ENCODE results near the gene SNX30.

Gene SNX30

GRCh38 chr9:112731971-112732370, 18.6 kb upstream of the SNX30 start:
- Histone ChIP-seq H3K36me3 (ENCODE audit: control insufficient read depth in 2 of 2, insufficient read depth in 1 of 2, low read length in 2 of 2) (no peaks in the 10 kb centered on the region), H3K27ac (ENCODE audit: extremely low read depth, low read depth, low read length) (no peak overlapping the region)
- CTCF ChIA-PET: interaction anchor here (0.5 to 1.3 kb wide), 4 partner anchors 13 to 927 kb away, joined by 3 to 4 read pairs (median 4); no protein-coding TSS in a partner anchor

GRCh38 chr9:112734892-112735291, 15.7 kb upstream of the SNX30 start:
- CTCF ChIA-PET: no interaction called here
- POLR2A ChIA-PET: no interaction called here
- TF ChIP-seq PRDM1 (tag by site-specific recombination; IDR thresholded peaks at IDR 0.05) (no peak), ZBTB17 (tag by site-specific recombination; IDR thresholded peaks at IDR 0.05) (no peak), ZFP41 (tag by site-specific recombination; IDR thresholded peaks at IDR 0.05; ENCODE audit: borderline replicate concordance) (no peak), ZNF248 (tag by site-specific recombination; IDR thresholded peaks at IDR 0.05) (no peak), KLF1 (tag by site-specific recombination; IDR thresholded peaks at IDR 0.05) (no peak), ZNF623 (tag by site-specific recombination; IDR thresholded peaks at IDR 0.05) (no peak), ZNF510 (tag by site-specific recombination; IDR thresholded peaks at IDR 0.05; ENCODE audit: insufficient replicate concordance) (no peak), ZNF132 (tag by site-specific recombination; IDR thresholded peaks at IDR 0.05; ENCODE audit: borderline replicate concordance) (no peak), ZNF791 (tag by site-specific recombination; IDR thresholded peaks at IDR 0.05) (no peak), ZNF366 (tag by site-specific recombination; conservative IDR thresholded peaks at IDR 0.05) (no peak)
- TF ChIP-seq, protein P1, sequence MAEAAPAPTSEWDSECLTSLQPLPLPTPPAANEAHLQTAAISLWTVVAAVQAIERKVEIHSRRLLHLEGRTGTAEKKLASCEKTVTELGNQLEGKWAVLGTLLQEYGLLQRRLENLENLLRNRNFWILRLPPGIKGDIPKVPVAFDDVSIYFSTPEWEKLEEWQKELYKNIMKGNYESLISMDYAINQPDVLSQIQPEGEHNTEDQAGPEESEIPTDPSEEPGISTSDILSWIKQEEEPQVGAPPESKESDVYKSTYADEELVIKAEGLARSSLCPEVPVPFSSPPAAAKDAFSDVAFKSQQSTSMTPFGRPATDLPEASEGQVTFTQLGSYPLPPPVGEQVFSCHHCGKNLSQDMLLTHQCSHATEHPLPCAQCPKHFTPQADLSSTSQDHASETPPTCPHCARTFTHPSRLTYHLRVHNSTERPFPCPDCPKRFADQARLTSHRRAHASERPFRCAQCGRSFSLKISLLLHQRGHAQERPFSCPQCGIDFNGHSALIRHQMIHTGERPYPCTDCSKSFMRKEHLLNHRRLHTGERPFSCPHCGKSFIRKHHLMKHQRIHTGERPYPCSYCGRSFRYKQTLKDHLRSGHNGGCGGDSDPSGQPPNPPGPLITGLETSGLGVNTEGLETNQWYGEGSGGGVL (tag by site-specific recombination; IDR thresholded peaks at IDR 0.05): no peak
- TF ChIP-seq, protein P2, sequence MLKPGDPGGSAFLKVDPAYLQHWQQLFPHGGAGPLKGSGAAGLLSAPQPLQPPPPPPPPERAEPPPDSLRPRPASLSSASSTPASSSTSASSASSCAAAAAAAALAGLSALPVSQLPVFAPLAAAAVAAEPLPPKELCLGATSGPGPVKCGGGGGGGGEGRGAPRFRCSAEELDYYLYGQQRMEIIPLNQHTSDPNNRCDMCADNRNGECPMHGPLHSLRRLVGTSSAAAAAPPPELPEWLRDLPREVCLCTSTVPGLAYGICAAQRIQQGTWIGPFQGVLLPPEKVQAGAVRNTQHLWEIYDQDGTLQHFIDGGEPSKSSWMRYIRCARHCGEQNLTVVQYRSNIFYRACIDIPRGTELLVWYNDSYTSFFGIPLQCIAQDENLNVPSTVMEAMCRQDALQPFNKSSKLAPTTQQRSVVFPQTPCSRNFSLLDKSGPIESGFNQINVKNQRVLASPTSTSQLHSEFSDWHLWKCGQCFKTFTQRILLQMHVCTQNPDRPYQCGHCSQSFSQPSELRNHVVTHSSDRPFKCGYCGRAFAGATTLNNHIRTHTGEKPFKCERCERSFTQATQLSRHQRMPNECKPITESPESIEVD (tag by site-specific recombination; IDR thresholded peaks at IDR 0.05): no peak

More at GRCh38 chr9:112731971-112732370, 18.6 kb upstream of the SNX30 start:
- POLR2A ChIA-PET: interaction anchor here (0.6 to 1.0 kb wide), 2 partner anchors 15 to 352 kb away, joined by 3 to 4 read pairs; partner anchors contain the start of gene HSDL2
- no peaks in the 10 kb centered on the region for H3K9me3 ChIP-seq (ENCODE audit: control insufficient read depth, insufficient read depth, low read depth, low read length)
- TF ChIP-seq ZNF423 (tag by site-specific recombination; IDR thresholded peaks at IDR 0.05): no peak
- no peak for TF ChIP-seq ZSCAN5A (tag by site-specific recombination; IDR thresholded peaks at IDR 0.05)
- no peak for TF ChIP-seq ZNF341 (tag by site-specific recombination; IDR thresholded peaks at IDR 0.05; ENCODE audit: low read depth)
- no peak for TF ChIP-seq ZNF623 (tag by site-specific recombination; IDR thresholded peaks at IDR 0.05)
- no peak for TF ChIP-seq ZNF777 (tag by site-specific recombination; IDR thresholded peaks at IDR 0.05; ENCODE audit: borderline replicate concordance)
- TF ChIP-seq ZBTB8A (tag by site-specific recombination; IDR thresholded peaks at IDR 0.05): no peak
- TF ChIP-seq, protein P3, sequence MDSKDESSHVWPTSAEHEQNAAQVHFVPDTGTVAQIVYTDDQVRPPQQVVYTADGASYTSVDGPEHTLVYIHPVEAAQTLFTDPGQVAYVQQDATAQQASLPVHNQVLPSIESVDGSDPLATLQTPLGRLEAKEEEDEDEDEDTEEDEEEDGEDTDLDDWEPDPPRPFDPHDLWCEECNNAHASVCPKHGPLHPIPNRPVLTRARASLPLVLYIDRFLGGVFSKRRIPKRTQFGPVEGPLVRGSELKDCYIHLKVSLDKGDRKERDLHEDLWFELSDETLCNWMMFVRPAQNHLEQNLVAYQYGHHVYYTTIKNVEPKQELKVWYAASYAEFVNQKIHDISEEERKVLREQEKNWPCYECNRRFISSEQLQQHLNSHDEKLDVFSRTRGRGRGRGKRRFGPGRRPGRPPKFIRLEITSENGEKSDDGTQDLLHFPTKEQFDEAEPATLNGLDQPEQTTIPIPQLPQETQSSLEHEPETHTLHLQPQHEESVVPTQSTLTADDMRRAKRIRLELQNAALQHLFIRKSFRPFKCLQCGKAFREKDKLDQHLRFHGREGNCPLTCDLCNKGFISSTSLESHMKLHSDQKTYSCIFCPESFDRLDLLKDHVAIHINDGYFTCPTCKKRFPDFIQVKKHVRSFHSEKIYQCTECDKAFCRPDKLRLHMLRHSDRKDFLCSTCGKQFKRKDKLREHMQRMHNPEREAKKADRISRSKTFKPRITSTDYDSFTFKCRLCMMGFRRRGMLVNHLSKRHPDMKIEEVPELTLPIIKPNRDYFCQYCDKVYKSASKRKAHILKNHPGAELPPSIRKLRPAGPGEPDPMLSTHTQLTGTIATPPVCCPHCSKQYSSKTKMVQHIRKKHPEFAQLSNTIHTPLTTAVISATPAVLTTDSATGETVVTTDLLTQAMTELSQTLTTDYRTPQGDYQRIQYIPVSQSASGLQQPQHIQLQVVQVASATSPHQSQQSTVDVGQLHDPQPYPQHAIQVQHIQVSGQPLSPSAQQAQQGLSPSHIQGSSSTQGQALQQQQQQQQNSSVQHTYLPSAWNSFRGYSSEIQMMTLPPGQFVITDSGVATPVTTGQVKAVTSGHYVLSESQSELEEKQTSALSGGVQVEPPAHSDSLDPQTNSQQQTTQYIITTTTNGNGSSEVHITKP (tag by site-specific recombination; IDR thresholded peaks at IDR 0.05): no peak
- no peak for TF ChIP-seq ZNF704 (tag by site-specific recombination; IDR thresholded peaks at IDR 0.05)
- H3K4me3 ChIP-seq (ENCODE audit: low read depth, low read length): no peak overlapping the region
- H3K4me1 ChIP-seq (ENCODE audit: control insufficient read depth, insufficient read depth, low read length): no peaks in the 10 kb centered on the region

More at GRCh38 chr9:112734892-112735291, 15.7 kb upstream of the SNX30 start:
- H3K36me3 ChIP-seq (ENCODE audit: control insufficient read depth in 2 of 2, insufficient read depth in 1 of 2, low read length in 2 of 2): no peaks in the 10 kb centered on the region
- H3K4me1 ChIP-seq (ENCODE audit: control insufficient read depth, insufficient read depth, low read length): no peaks in the 10 kb centered on the region
- no peak overlapping the region for H3K27ac ChIP-seq (ENCODE audit: extremely low read depth, low read depth, low read length)
- H3K4me3 ChIP-seq (ENCODE audit: low read depth, low read length): no peak overlapping the region
- no peaks in the 10 kb centered on the region for H3K9me3 ChIP-seq (ENCODE audit: control insufficient read depth, insufficient read depth, low read depth, low read length)

Measured in HEK293 (cell line).